Measurements from ENCODE around the gene LEF1. TPM values are rescaled to one million over a fixed set of nuclear protein-coding genes. Genes with fewer than 3 reads are reported as not detected.

The LEF1 gene
- total and polyA plus RNA-seq, 2 donors (not counting 3 experiments of a cell fraction or from before 2014, with no cell fraction given) = 0.46 TPM; not detected in 1

- H3K9me3 ChIP-seq (replicated peaks; ENCODE audit: control insufficient read depth, insufficient read depth, low read length) = no peaks in the 10 kb centered on the region
- no peaks in the 10 kb centered on the region for H3K79me2 ChIP-seq (ENCODE audit: control insufficient read depth, insufficient read depth, low read length)
- DNase-seq (ENCODE audit: low read depth, low spot score) = no peak
- no peak overlapping the region for H3K9ac ChIP-seq (replicated peaks; ENCODE audit: extremely low read depth, insufficient read depth, low read length)
- dilution Hi-C loops (cut with MboI; ENCODE audit: extremely low pct_ligation_motif_present, low sequenced_read_pairs) (no loop called here), intact Hi-C loops (cut with micrococcal nuclease) (no loop called here)
- no peaks in the 10 kb centered on the region for H4K20me1 ChIP-seq (replicated peaks; ENCODE audit: control insufficient read depth, extremely low read depth, insufficient read depth, low read length)
- no peaks in the 10 kb centered on the region for H3K9me1 ChIP-seq (replicated peaks; ENCODE audit: control insufficient read depth, extremely low read depth, insufficient read depth, low read length)
- no TSS peak for BruUV-seq (replicated peaks)
- peaks cover 5% of the 10 kb centered on the region for H3K4me1 ChIP-seq (ENCODE audit: control insufficient read depth, extremely low read depth, insufficient read depth, low read length)
- H3K27ac ChIP-seq (ENCODE audit: insufficient read depth, low read depth, low read length) = no peak overlapping the region
- H3K4me2 ChIP-seq (ENCODE audit: insufficient read depth, low read length) = no peak overlapping the region
- no peaks in the 10 kb centered on the region for H3K36me3 ChIP-seq (ENCODE audit: control insufficient read depth in 2 of 2, extremely low read depth in 1 of 2, insufficient read depth in 2 of 2, low read length in 2 of 2)
- ChIA-PET CTCF (interaction anchor here (1.0 to 2.9 kb wide), 5 partner anchors 10 to 529 kb away, joined by 4 to 15 read pairs (median 5); no protein-coding TSS in a partner anchor), POLR2A (no interaction called here)
- FAIRE-seq = no peak
- TF ChIP-seq MYC (IDR thresholded peaks at IDR 0.05; ENCODE audit: low read depth, low read length) (no peak), POLR2A (IDR thresholded peaks at IDR 0.05; ENCODE audit: low read depth, low read length) (no peak), POLR2AphosphoS5 (IDR thresholded peaks at IDR 0.05; ENCODE audit: insufficient read depth, low read depth, low read length) (no peak), EZH2 (IDR thresholded peaks at IDR 0.05; ENCODE audit: borderline replicate concordance, low read depth, low read length, severe bottlenecking) (no peak), JUN (IDR thresholded peaks at IDR 0.05; ENCODE audit: borderline replicate concordance, insufficient read depth, insufficient read length, low read depth) (no peak), CTCF (IDR thresholded peaks at IDR 0.05; ENCODE audit: extremely low read depth in 1 of 2, insufficient read depth in 1 of 2, low read depth in 1 of 2, low read length in 2 of 2) (no peak), FOS (IDR thresholded peaks at IDR 0.05; ENCODE audit: borderline replicate concordance, insufficient read depth, low read length) (no peak), MAX (IDR thresholded peaks at IDR 0.05; ENCODE audit: insufficient read depth, insufficient read length) (no peak), GATA2 (IDR thresholded peaks at IDR 0.05; ENCODE audit: insufficient read depth, insufficient read length, low read depth, low read length) (no peak)
- H3K4me3 ChIP-seq (replicated peaks in 1 of 3; ENCODE audit: insufficient read depth in 1 of 3, low read depth in 1 of 3, low read length in 3 of 3) = no peak overlapping the region
- peaks cover 0 to 2% of the 10 kb centered on the region in 2 experiments for H3K27me3 ChIP-seq (ENCODE audit: control insufficient read depth in 2 of 2, insufficient read depth in 2 of 2, low read length in 2 of 2)
- H2AFZ ChIP-seq (ENCODE audit: low read depth, low read length) = no peak overlapping the region
Observed at GRCh38 chr4:108043526-108043925, 125.2 kb downstream of the LEF1 start.

All from endothelial cell of umbilical vein (primary cell).